K562 (cell line): Measurements from ENCODE around the gene NT5DC4. TPM values are rescaled to one million over a fixed set of nuclear protein-coding genes. Genes with fewer than 3 reads are reported as not detected.

Experiments
- ATAC-seq: fragments of 200-7000 bp; cut with Tn5 transposase; 3 replicates; pipeline ENCODE4 v1.9.1; 2020; ENCODE audit warnings: moderate library complexity
- BruUV-seq: library from RNA; stranded (reverse); fragments of 400-500 nt; replicated peaks from 2 replicates; lab custom pipeline; 2021; lab: Mats Ljungman, UMichigan
- CTCF ChIA-PET: fragments of 300-600 bp; formaldehyde crosslinking; extraction: SDS; loops from one replicate; lab custom pipeline; 2021; ENCODE audit warnings: low intra/inter-chr PET ratio; lab: Yijun Ruan, JAX
- POLR2A ChIA-PET: fragments of 300-600, 350-650 bp; sonication (Branson Sonifier 250); formaldehyde crosslinking; extraction: SDS; loops from one replicate; lab custom pipeline; 2021; ENCODE audit warnings: antibody characterized with exemption, inconsistent platforms; lab: Yijun Ruan, JAX
- DNase-seq, 4 experiments: peaks; one replicate each; pipeline versions ENCODE4 v3.0.0 to v3.0.0-alpha.2; 2011 to 2018; ENCODE audit warnings: low spot score in 3 of 4, mixed read lengths in 3 of 4; ENCODE audit errors: extremely low read depth in 1 of 4
- FAIRE-seq: peaks from 2 replicates; lab custom pipeline; 2011; peaks lifted over from hg19 to GRCh38; lab: Jason Lieb, UNC
- H2AFZ ChIP-seq: 2 replicates; pipeline ENCODE4 v1.6.0; 2011; ENCODE audit warnings: low read depth, low read length, control low read depth, inconsistent platforms
- H3K27ac ChIP-seq: fragments of 200-600 bp; 3 replicates; pipeline ENCODE4 v1.8.0; 2011; ENCODE audit warnings: low read depth, mild to moderate bottlenecking, control low read depth, inconsistent platforms, low read length, moderate library complexity, mixed read lengths; ENCODE audit errors: extremely low read depth
- H3K27me3 ChIP-seq, 2 experiments: fragments of 300-600 bp in 1 of 2; 2 replicates in 1 of 2; 3 replicates in 1 of 2; pipeline versions ENCODE4 v1.6.0 to v1.8.0; 2011; ENCODE audit warnings: inconsistent platforms in 2 of 2, low read length in 2 of 2, mild to moderate bottlenecking in 1 of 2, mixed read lengths in 1 of 2, moderate library complexity in 1 of 2; ENCODE audit not compliant: control insufficient read depth in 2 of 2, insufficient read depth in 2 of 2
- H3K36me3 ChIP-seq: fragments of 300-600 bp; 3 replicates; pipeline ENCODE4 v1.8.0; 2011; ENCODE audit warnings: mild to moderate bottlenecking, low read length, inconsistent platforms; ENCODE audit not compliant: control insufficient read depth, insufficient read depth
- H3K4me1 ChIP-seq, 2 experiments: fragments of 200-600 bp in 1 of 2; replicated peaks in 1 of 2; 2 replicates in 1 of 2; 3 replicates in 1 of 2; pipeline versions ENCODE4 v1.5.1 to v1.8.0; 2011; ENCODE audit warnings: inconsistent platforms in 2 of 2, low read length in 2 of 2, mild to moderate bottlenecking in 1 of 2, mixed read lengths in 1 of 2, moderate library complexity in 1 of 2; ENCODE audit not compliant: control insufficient read depth in 2 of 2, insufficient read depth in 2 of 2
- H3K4me2 ChIP-seq: 2 replicates; pipeline ENCODE4 v1.6.1; 2011; ENCODE audit warnings: low read length, control low read depth, inconsistent platforms, mixed read lengths; ENCODE audit not compliant: insufficient read depth
- H3K4me3 ChIP-seq: fragments of 200-600 bp; sonication (generic), shearing (Covaris generic); 2 replicates; pipeline ENCODE4 v1.5.1; 2016; ENCODE audit warnings: control low read depth, inconsistent platforms
- H3K79me2 ChIP-seq: fragments of 200-600 bp; 3 replicates; pipeline ENCODE4 v1.8.0; 2011; ENCODE audit warnings: low read length, inconsistent platforms; ENCODE audit not compliant: control insufficient read depth, insufficient read depth
- H3K9ac ChIP-seq, 2 experiments: 2 replicates each; pipeline versions ENCODE4 v1.6.0 to v1.6.1; 2011; ENCODE audit warnings: low read depth in 2 of 2, low read length in 2 of 2, control low read depth in 1 of 2, inconsistent platforms in 1 of 2, mild to moderate bottlenecking in 1 of 2, mixed read lengths in 1 of 2; ENCODE audit not compliant: insufficient read depth in 1 of 2
- H3K9me1 ChIP-seq: one replicate; pipeline ENCODE4 v1.6.0; 2011; ENCODE audit warnings: inconsistent platforms, mild to moderate bottlenecking, low read length, moderate library complexity; ENCODE audit not compliant: control insufficient read depth, insufficient read depth
- H3K9me3 ChIP-seq: replicated peaks from 2 replicates; pipeline ENCODE4 v1.5.1; 2011; ENCODE audit warnings: low read depth, low read length, inconsistent platforms; ENCODE audit not compliant: control insufficient read depth, insufficient read depth
- H4K20me1 ChIP-seq: replicated peaks from 2 replicates; pipeline ENCODE4 v1.6.1; 2011; ENCODE audit warnings: low read length, inconsistent platforms, mixed read lengths; ENCODE audit not compliant: control insufficient read depth, insufficient read depth
- BHLHE40 ChIP-seq: IDR thresholded peaks from 2 replicates; pipeline ENCODE4 v1.6.1; 2011; ENCODE audit warnings: low read length, improper control_type of control experiment
- L3MBTL2 ChIP-seq: fragments of 450-650 bp; IDR thresholded peaks from 2 replicates; pipeline ENCODE4 v1.6.1; 2016; ENCODE audit warnings: mild to moderate bottlenecking, moderate library complexity
- ZNF239 ChIP-seq: fragments of 250-450 bp; sonication (Bioruptor Pico); IDR thresholded peaks from 2 replicates; pipeline ENCODE4 v1.4.0; 2020; ENCODE audit warnings: mild to moderate bottlenecking
- ZNF274 ChIP-seq: IDR thresholded peaks from 2 replicates; pipeline ENCODE4 v1.6.1; 2011; ENCODE audit warnings: low read depth, mild to moderate bottlenecking, low read length, moderate library complexity, borderline replicate concordance
- WGBS: fragments of 100-300 bp; shearing (Covaris generic); methylation state at CpG from one replicate; pipeline ENCODE4 v1.1.6; 2016; ENCODE audit warnings: low coverage, mixed read lengths; ENCODE audit not compliant: insufficient coverage; ENCODE audit errors: missing lambda C conversion rate; 5-methylcytosine and 5-hydroxymethylcytosine counted together
- in situ Hi-C: fragments of 300-500 bp; cut with MboI; formaldehyde crosslinking; loops from 4 replicates; pipeline ENCODE4 v1.15.0; 2018; ENCODE audit warnings: inconsistent platforms, mixed read lengths
- intact Hi-C: fragments of 100-400 bp; cut with micrococcal nuclease; formaldehyde crosslinking; loops from 2 replicates; pipeline ENCODE4 v1.14.2; 2022
- polyA plus RNA-seq, 8 experiments: library from polyadenylated mRNA; depleted of rRNA in 4 of 8; stranded (reverse) in 5 of 8; unstranded in 3 of 8; fragments of >200 nt; fragmentation: Nextera tagmentation in 2 of 8; fragmentation: Illumina TruSeq in 1 of 8; extraction: Ambion mirVana in 2 of 8; extraction: Trizol in 1 of 8; gene quantifications; 2 replicates each; pipeline versions ENCODE4 v1.2.1 to v1.2.3, GENCODE V29; 2011 to 2014; ENCODE audit warnings: inconsistent platforms in 1 of 8, missing spikeins in 1 of 8
- total RNA-seq, 7 experiments: library from RNA; depleted of rRNA in 6 of 7; stranded (reverse); fragments of >200 nt in 6 of 7; fragmentation: Illumina TruSeq in 2 of 7; extraction: Trizol in 2 of 7; gene quantifications; 2 replicates each; pipeline versions ENCODE4 v1.2.1 to v1.2.3, GENCODE V29; 2011 to 2021; ENCODE audit warnings: low replicate concordance in 1 of 7
- TF ChIP-seq, protein P1 (sequence below), 2 experiments: IDR thresholded peaks; 2 replicates each; pipeline ENCODE4 v1.6.1; 2011; ENCODE audit warnings: borderline replicate concordance in 1 of 2, control low read depth in 1 of 2, low read depth in 1 of 2, low read length in 1 of 2, mild to moderate bottlenecking in 1 of 2, mixed read lengths in 1 of 2, moderate library complexity in 1 of 2; ENCODE audit not compliant: insufficient read depth in 1 of 2, insufficient read length in 1 of 2, poor library complexity in 1 of 2, severe bottlenecking in 1 of 2; ENCODE audit errors: extremely low read depth in 1 of 2
- TF ChIP-seq, protein P2 (sequence below): fragments of 450-650 bp; IDR thresholded peaks from 2 replicates; pipeline ENCODE4 v1.6.1; 2016; ENCODE audit warnings: mild to moderate bottlenecking, moderate library complexity

NT5DC4 gene
- total and polyA plus RNA-seq, 9 of the 15 experiments (the other 6 are each of a cell fraction or from before 2014, with no cell fraction given) = 0.44 to 6.9 (median 2.5) TPM

DNA sequence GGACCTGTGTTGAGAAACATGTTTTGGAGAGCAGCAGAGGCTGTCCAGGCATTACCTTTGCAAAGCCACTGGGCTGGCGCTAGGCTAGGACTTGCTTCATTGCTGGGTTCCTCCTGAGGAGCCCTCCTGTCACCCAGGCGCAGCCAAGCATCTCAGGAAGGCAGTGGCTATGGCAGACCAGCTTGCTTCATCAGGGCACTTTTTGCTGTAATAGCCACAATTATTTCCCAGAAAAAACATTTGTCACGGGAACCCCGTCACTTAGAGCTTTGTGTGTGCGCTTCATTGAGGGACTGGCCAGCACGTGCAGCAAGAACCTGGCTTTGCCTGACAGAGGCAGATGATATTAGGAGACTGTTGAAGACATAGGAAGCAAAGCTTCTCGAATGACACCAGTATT lies 38.7 kb upstream of the NT5DC4 start:
- no peak overlapping the region for H3K27ac ChIP-seq
- no peaks in the 10 kb centered on the region for H4K20me1 ChIP-seq
- no peaks in the 10 kb centered on the region for H3K27me3 ChIP-seq
- no peaks in the 10 kb centered on the region for H3K9me3 ChIP-seq
- H3K4me1 ChIP-seq = peaks cover 28 to 53% of the 10 kb centered on the region in 2 experiments
- no peaks in the 10 kb centered on the region for H3K9me1 ChIP-seq
- H3K36me3 ChIP-seq = no peaks in the 10 kb centered on the region
- no TSS peak for BruUV-seq
- DNase-seq (no peak), FAIRE-seq (no peak), ATAC-seq (no peak)
- ChIA-PET CTCF (no interaction called here), POLR2A (interaction anchor here (2.1 to 3.1 kb wide), 5 partner anchors 8 to 37 kb away, joined by 5 to 12 read pairs (median 9); partner anchors contain the start of gene SLC20A1)
- intact Hi-C loops = no loop called here
- WGBS = 66% methylated on average over 7 of the region's 7 CpGs
- in situ Hi-C loops = no loop called here
- H3K9ac ChIP-seq = peak overlapping the region in 1 of 2 experiments; percentile 60; a peak in 1 of 4 replicates
- H3K4me2 ChIP-seq = no peak overlapping the region
- H3K4me3 ChIP-seq = no peak overlapping the region
- H2AFZ ChIP-seq = peak overlapping the region; percentile 77
- H3K79me2 ChIP-seq = no peaks in the 10 kb centered on the region
- TF ChIP-seq L3MBTL2 (peak; percentile 62), ZNF239 (CRISPR knock-in tag) (no peak), ZNF274 (no peak), BHLHE40 (0 out of 2 replicates have a peak, but pooled peaks have one; percentile 21)
- TF ChIP-seq, protein P1, sequence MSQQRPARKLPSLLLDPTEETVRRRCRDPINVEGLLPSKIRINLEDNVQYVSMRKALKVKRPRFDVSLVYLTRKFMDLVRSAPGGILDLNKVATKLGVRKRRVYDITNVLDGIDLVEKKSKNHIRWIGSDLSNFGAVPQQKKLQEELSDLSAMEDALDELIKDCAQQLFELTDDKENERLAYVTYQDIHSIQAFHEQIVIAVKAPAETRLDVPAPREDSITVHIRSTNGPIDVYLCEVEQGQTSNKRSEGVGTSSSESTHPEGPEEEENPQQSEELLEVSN (IDR thresholded peaks at IDR 0.05; ENCODE audit: borderline replicate concordance in 1 of 2, extremely low read depth in 1 of 2, insufficient read depth in 1 of 2, insufficient read length in 1 of 2, low read depth in 1 of 2, low read length in 1 of 2, poor library complexity in 1 of 2, severe bottlenecking in 1 of 2) = peak in 1 of 2 experiments; percentile 41
- TF ChIP-seq, protein P2, sequence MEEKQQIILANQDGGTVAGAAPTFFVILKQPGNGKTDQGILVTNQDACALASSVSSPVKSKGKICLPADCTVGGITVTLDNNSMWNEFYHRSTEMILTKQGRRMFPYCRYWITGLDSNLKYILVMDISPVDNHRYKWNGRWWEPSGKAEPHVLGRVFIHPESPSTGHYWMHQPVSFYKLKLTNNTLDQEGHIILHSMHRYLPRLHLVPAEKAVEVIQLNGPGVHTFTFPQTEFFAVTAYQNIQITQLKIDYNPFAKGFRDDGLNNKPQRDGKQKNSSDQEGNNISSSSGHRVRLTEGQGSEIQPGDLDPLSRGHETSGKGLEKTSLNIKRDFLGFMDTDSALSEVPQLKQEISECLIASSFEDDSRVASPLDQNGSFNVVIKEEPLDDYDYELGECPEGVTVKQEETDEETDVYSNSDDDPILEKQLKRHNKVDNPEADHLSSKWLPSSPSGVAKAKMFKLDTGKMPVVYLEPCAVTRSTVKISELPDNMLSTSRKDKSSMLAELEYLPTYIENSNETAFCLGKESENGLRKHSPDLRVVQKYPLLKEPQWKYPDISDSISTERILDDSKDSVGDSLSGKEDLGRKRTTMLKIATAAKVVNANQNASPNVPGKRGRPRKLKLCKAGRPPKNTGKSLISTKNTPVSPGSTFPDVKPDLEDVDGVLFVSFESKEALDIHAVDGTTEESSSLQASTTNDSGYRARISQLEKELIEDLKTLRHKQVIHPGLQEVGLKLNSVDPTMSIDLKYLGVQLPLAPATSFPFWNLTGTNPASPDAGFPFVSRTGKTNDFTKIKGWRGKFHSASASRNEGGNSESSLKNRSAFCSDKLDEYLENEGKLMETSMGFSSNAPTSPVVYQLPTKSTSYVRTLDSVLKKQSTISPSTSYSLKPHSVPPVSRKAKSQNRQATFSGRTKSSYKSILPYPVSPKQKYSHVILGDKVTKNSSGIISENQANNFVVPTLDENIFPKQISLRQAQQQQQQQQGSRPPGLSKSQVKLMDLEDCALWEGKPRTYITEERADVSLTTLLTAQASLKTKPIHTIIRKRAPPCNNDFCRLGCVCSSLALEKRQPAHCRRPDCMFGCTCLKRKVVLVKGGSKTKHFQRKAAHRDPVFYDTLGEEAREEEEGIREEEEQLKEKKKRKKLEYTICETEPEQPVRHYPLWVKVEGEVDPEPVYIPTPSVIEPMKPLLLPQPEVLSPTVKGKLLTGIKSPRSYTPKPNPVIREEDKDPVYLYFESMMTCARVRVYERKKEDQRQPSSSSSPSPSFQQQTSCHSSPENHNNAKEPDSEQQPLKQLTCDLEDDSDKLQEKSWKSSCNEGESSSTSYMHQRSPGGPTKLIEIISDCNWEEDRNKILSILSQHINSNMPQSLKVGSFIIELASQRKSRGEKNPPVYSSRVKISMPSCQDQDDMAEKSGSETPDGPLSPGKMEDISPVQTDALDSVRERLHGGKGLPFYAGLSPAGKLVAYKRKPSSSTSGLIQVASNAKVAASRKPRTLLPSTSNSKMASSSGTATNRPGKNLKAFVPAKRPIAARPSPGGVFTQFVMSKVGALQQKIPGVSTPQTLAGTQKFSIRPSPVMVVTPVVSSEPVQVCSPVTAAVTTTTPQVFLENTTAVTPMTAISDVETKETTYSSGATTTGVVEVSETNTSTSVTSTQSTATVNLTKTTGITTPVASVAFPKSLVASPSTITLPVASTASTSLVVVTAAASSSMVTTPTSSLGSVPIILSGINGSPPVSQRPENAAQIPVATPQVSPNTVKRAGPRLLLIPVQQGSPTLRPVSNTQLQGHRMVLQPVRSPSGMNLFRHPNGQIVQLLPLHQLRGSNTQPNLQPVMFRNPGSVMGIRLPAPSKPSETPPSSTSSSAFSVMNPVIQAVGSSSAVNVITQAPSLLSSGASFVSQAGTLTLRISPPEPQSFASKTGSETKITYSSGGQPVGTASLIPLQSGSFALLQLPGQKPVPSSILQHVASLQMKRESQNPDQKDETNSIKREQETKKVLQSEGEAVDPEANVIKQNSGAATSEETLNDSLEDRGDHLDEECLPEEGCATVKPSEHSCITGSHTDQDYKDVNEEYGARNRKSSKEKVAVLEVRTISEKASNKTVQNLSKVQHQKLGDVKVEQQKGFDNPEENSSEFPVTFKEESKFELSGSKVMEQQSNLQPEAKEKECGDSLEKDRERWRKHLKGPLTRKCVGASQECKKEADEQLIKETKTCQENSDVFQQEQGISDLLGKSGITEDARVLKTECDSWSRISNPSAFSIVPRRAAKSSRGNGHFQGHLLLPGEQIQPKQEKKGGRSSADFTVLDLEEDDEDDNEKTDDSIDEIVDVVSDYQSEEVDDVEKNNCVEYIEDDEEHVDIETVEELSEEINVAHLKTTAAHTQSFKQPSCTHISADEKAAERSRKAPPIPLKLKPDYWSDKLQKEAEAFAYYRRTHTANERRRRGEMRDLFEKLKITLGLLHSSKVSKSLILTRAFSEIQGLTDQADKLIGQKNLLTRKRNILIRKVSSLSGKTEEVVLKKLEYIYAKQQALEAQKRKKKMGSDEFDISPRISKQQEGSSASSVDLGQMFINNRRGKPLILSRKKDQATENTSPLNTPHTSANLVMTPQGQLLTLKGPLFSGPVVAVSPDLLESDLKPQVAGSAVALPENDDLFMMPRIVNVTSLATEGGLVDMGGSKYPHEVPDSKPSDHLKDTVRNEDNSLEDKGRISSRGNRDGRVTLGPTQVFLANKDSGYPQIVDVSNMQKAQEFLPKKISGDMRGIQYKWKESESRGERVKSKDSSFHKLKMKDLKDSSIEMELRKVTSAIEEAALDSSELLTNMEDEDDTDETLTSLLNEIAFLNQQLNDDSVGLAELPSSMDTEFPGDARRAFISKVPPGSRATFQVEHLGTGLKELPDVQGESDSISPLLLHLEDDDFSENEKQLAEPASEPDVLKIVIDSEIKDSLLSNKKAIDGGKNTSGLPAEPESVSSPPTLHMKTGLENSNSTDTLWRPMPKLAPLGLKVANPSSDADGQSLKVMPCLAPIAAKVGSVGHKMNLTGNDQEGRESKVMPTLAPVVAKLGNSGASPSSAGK = peak; percentile 28; the same call in 1 of the 2 replicates
